NCI-H226 (cell line): Measurements from ENCODE around the gene GPR65.
A peak's percentile ranks its signal among the peaks of the same experiment; 100 is the strongest.

Experiments
- DNase-seq: peaks from one replicate; pipeline ENCODE4 v3.0.0-alpha.2; 2015

The GPR65 gene, protein sequence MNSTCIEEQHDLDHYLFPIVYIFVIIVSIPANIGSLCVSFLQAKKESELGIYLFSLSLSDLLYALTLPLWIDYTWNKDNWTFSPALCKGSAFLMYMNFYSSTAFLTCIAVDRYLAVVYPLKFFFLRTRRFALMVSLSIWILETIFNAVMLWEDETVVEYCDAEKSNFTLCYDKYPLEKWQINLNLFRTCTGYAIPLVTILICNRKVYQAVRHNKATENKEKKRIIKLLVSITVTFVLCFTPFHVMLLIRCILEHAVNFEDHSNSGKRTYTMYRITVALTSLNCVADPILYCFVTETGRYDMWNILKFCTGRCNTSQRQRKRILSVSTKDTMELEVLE

DNA sequence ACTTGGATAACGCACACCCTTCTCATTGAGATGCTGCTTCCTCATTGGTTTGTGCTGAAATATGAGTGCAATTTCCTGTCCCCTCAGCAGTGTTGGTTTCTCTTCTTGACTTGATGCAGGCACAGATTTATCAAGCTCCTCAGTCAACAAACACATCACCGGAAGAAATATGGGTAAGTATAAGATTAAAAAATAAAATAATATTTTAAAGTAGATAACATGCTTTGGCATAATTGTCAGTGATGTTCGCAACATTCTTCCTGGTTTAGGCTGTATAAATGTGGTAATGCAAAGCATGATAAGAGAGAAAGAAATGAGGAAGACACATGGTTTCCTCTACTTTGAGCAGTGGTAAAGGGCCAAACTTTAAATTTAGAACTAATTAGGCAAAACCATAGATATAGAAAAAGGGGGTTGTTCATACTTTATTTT lies at the start of gene GPR65:
Gene GPR65, plus strand, starts transcription at position 86 of the 432 bp plus-strand sequence. CDS start 5,713 bp downstream, outside the sequence.
- no peak for DNase-seq

DNA sequence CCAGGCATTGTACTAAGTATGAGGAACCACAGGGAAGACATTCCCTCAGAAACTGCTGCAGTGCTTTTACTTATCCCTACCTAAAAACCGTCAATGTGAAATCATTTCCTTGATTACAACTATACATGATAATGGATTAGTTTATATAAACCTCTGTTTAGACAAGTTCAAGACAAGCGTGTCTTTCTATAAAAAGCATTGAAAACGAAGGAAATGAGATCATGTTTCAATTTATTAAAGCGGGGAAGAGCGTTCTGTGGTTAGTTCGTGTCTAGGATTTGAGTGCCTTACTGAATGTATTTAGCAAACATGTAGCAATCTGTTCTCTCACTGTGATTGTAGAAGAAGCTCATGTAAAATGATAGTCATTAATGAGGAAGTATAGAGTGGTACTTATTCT lies 49.4 kb upstream of the GPR65 start:
- DNase-seq = no peak

DNA sequence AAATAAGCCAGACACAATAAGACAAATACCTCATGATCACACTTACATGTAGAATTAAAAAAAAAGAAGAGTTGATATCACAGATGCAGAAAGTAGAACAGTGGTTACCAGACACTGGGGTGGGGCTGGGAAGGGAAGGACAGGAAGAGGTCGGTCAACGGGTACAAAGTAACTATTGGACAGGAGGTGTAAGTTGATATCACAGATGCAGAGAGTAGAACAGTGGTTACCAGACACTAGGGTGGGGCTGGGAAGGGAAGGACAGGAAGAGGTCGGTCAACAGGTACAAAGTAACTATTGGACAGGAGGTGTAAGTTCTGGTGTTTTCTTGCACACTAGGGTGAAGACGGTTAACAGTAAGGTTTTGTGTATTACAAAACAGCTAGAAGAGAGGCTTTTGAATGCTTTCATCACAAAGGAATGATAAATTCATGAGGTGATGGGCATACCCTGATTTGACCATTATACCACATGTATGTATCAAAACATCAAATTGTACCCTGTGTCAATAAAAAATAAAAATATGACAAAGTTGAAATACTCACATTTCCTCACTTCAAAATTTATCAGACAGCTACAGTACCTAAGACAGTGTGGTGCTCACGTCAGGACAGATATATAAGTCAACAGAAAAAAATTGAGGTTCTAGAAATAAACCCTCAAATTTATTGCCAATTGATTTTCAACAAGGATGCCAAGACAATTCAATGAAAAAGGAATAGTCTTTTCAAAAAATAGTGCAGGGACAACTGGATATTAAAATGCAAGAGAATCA lies 44.7 kb upstream of the GPR65 start:
- no peak for DNase-seq

DNA sequence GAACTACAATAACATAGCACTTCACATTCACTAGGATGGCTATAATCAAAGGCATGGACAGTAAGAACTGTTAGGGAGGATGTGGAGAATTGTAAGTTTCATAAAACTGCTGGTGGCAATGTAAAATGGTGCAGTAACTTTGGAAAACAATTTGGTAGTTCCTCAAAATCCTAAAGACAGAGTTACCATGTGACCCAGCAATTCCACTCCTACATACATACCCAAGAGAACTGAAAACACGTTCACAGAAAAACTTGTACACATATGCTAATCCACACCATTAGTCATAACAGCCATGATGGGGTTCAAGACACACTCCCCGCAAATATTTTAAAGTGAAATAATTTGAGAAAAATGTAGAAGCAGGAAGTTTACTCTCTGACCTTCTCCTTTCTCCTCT lies 43.7 kb upstream of the GPR65 start:
- DNase-seq = no peak

DNA sequence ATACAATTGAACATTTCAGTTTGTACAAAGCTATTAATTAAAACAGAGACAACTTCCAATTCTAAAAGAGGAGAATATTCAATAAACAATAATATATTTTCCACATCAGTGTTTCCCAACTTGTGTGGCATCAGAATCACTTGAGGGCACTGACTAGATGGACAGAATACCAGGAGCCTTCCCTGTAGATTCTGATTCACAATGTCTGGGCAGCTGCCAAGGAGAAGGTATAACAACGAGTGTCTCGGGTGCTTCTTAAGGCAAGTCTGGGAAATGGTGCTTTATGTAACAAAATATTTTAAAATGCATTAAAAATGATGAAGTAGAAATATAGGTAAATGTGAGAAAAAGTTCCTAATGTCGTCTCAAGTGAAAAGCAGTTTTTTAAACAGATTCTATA lies 38.1 kb upstream of the GPR65 start:
- peak; percentile 32 for DNase-seq

DNA sequence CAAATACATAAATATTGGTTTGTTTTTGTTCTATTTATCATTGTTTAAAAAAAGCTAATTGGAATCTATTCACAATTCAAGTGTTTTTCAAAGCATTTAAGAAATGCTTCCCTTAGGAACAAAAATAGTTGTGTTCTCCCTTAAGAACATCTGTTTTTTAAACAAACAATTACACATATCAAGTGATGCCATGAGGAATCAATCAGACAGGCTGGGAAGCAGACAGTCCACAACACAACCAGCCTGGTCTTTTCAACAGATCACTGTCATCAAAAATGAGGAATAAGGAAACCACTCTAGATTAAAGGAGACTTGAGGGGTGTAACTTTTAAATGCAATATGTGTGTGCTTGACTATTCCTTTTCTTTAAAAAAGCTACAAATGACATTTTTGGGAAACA lies 37.4 kb upstream of the GPR65 start:
- DNase-seq = no peak

DNA sequence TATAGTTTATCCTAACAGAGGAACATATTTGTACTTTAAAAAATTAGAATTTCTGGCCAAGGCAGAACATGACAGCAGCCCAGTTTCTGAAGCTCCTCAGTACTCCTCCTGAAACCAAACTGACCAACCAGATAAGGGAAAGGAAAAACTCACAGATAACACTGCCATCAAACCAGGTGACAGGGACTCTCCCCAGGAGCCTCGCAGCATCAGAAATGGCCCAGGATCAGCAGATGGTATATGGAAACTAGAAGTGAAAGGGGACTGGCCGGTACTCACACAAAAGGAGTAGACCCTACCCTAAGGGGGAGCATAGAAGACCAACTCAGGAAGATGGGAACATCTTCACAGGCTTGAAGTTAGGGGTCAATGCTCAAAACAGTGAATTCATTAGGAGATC lies 33.9 kb upstream of the GPR65 start:
- DNase-seq = no peak

DNA sequence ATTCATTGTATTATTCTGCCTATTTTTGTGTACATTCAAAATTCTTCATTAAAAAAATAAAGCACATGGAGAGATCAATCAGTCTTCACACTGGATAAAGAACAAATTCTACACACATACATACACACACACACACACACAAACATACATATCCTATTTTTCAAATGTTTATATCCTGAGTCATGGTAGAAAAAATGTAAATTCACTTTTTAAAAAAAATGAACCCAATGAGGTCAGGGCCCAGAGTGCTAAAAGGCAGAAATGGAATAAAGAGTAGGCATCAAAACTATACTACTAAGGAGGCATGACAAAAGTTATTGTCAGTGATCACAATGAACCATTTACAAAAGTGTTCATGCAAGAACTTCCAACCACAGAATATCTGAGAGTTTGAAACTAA lies 29.3 kb upstream of the GPR65 start:
- DNase-seq = no peak

DNA sequence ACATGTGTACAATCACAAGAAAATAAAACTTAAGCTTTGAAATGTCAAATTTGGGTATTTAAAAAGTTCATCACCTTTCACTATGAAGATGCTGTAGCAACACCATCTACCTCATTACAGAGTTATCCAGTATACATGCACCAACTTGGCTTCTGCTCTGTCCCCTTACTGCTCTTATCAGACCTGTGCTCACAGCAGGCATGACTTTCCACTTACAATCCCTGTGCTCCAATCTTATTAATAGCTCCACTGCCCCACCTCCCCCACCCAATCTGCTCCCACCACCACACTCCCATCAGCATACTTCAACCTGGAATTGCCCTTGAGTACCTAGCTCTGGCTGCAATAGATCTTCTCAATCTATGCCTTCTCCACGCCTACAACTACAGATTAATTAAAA lies 25.2 kb upstream of the GPR65 start:
- DNase-seq = no peak

DNA sequence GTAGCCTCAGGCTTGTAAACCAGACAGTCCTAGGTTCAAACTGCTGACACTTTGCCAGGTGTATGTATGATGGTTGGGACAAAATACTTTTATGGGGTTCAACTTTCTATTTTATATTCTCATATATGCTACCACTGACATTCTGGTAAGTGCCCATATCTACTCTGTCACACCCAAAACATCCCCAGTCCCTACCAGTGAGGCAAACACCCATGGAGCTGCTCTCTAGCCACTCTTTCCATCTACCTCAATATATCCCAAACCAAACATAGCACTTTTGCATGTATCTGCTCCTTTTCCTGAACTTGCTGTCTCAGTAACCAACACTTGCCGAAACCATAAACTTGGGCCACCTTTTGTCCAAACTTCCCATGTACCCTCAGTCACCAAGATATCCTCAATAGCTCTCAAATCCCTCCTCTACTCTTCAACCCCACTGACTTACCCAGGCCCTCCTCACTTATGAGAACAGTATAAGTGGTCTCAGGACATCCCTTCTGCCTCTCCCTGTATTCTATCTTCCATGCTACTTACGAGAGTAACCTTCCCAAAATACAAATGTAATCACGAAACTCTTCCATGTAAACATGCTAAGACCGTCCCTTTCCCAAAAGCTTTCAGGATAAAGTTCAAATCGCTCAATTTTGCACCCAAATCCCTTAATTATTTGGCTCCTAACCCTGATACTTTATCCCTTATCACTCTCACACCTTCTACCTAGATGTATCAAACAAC lies 15.5 kb upstream of the GPR65 start:
- no peak for DNase-seq

DNA sequence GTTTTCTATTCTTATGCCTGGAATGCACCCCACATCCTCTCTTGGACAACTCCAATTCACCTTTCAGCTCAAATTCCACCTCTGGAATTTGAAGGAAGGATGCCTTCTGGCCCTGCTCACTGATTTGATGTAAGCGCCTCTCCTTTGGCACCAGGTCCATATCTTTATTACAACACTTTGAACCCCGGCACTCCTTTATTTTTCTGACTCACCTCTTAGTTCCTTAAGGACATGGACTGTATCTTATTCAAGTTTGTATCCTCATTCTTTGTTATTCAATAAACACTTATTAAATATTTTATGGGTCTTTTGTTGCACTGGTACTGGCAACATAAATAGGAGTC lies 15.0 kb upstream of the GPR65 start:
- DNase-seq = peak; percentile 79

DNA sequence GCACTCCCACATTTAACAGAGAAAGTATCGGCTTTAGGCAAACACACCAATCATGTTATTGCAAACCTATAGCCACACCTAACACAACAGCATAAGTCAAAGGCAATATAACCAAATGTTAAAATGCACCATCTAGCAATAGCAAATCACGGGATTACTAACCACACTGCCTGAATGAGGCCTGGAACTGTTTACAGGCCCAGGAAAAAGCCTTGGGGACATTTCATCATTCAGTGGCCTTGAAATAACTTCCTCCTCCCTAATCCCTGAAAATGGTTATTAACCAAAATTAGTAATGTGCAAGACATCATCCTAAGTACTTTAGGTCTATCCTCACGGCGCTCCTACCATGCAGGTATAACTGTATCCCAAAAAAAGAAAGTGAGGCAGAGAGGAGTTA lies 14.3 kb upstream of the GPR65 start:
- no peak for DNase-seq

DNA sequence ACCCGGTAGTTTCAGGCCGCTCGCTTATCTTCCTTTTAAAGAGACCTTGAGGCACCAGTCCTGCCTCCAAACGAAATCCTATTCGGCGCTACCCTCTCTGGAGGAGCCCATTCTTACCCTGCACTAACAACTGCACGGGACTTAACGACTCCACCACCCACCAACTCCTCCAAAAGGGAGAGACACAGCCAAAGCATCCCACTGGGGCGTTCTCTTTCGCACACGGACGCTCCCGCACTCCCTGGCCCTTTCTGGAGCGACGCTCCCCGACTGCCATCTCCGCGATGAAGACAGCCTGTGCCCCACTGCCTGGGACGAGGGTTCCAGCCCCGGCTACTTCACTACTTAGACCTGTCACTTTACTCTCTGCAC lies 12.6 kb upstream of the GPR65 start:
- DNase-seq = no peak

DNA sequence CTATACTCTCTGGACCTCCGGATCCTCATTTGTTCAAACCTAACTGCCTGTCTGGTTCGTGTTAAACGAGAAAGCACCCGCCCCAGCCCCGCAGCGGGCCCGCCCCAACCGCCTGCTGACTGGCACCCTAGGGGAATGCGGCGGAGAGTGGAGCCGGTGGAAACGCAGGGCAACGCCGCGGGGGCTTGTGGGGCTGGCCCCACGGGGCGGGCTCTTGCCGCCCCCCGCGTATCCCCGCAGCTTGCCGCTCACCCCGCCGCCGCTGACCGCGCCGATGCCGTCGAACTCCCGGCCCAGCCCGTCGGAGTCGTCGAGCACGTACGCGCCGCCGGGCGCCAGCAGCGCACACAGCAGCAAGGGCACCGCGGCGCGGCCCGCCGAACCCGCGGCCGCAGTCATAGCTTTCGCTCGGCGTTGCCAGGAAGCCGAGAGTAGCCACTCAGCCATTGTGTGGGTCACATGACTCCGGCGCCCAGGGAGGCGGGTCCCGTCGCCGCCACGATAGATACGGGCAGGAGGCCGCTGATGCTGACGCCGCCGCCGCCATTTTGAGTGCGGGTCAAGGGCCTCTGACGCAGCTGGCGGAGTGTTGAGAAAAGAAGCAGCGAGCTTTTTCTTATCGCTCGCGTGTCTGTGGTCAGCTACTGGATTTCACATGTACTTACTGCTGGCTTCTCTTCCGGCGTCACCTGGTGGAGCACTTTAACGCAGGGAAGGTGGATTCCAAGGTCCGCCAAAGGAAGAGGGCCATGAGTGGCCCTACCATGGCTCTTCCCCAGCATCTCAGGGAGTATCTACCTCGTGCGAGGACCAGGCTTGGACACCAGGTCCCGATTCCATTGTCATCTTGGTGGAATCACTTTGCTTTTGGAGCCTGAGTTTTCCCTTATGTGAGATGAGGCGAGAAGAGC lies 12.0 kb upstream of the GPR65 start, which contains the start of gene GALC:
Gene GALC, minus strand, starts transcription at position 465 of the 911 bp plus-strand sequence. Its CDS starts 18 bp downstream, at position 447.
- peak; percentile 68 for DNase-seq

DNA sequence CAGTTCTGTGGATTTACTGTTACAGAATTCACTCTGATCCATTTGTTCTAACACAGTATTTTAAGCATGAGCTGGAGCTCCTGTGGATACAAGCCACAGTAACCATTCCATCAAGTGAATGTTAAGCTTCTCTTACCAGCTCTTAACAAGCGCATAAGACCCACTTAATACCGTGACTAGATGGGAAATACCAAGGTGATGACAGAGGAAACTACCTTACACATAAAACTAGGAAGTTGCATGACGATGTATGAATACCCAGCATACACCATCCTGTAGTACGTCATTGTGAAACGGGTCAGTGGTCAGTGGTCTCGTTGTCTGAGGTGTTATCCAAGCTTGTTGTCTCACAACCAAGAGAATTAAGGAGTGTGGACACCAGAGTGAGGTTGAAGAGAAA lies 10.0 kb upstream of the GPR65 start:
- no peak for DNase-seq

DNA sequence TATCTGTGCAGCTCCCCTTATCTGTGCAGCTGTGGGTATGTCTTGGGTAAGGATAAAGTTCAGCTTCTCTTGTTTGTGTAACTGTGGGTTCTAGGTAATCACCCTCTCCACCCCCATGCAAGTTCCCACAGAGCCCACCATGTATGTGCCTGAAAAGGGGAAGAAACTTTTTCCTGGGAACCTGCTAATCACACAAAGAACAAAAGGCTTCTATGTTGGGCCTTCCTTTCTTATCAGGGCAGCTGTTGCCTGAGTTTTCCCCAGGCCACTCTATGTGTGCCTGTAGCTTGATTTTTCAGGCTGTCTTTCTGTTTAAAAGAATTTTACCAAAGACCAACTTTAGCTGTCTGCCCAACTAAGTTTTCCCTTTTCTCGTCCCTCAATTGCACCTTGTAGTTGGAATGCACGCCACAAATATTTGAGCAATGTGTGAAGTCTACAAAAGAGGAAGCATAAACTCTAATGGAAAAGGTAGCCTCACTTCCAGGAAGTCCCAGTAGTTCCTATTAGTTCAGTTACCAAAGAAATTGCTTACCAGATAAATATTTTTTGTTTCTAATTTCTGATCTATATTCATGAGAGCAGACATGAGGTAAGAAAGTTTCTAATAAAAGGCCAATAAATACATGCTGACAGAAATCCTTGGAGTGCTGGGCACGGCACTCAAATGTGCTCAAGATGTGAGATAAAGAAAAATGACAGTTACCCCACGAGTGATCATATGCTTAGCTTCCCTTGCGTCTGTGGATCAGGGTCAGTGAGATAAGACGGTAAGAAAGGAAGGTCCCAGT lies 9.2 kb upstream of the GPR65 start:
- no peak for DNase-seq

DNA sequence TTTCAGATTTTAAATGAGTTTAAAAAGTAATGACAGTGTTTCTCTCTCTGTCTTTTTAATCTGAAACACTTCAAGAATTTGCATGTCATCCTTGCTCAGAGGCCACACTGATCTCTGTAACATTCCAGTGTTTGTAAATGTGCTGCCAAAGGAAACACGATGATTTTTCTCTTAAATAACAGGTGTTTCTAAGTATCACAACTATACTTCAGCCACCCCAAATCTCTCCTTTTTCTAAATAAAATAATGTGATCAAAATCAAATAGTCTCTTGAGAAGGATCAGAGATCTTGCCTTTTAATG lies 8.7 kb upstream of the GPR65 start:
- DNase-seq = no peak

DNA sequence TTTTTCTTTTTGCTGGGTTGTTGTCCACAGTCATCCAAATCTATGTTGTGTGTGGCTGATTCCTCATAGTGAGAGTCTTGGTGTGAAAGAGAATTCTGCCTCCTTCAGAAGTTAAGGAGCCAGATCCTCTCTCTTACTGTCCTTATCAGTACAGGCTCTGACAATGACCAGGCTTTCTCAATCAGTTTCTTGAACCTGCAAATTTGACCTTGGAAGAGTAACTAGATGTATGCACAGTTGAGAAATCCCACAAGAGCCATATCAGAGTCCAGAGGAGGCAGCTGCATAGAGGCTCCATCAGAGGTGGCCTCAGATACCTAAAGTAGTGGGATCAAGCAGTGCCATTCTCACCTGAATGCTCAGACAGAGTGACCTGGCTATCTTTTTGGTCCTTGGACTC lies 6.5 kb upstream of the GPR65 start:
- DNase-seq = no peak

DNA sequence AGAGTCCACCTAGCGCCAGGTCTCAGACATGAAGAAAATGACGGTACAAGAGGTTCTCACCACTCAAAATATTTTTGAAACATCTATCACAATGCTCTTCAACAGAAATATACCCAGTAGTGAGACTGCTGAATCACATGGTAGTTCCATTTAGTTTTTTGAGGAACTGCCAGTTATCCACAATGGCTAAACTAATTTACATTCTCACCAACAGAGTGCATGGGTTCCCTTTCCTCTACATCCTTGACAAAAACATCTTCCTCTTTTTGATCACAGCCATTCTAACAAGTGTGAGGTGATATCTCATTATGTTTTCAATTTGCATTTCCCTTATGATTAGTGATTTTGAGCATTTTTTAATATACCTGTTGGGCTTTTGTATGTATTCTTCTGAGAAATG lies 5.7 kb upstream of the GPR65 start:
- no peak for DNase-seq

DNA sequence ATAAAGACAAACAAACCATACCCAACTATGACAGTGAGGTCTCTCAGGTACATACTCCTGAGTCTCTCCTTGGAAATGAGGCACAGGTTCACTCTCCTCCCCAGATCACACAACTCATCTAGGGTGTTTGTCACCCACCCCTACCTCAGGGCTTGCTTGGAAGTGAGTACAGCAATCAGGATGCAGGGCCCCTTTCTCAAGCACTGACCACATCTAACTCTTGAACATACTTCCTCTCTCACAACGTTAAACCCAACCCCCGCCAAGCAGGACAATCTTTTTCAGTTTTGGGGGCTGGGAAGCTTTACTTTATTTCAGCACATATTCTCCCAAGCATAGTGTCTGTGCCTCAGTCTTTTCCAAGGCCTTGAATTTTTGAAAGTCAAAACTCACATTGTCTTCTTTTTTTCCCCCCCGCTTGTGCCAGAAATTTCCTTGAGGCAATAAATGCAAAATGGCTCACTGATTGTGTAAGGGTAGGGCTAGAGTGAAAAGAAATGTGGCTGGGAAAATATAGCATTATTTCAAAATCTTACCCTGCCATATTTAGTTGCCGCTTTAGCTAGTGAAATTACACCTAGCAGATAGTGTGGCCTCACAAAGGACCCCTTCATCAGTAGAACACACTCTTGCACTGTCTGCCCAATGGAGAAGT lies 2.4 kb upstream of the GPR65 start:
- no peak for DNase-seq

DNA sequence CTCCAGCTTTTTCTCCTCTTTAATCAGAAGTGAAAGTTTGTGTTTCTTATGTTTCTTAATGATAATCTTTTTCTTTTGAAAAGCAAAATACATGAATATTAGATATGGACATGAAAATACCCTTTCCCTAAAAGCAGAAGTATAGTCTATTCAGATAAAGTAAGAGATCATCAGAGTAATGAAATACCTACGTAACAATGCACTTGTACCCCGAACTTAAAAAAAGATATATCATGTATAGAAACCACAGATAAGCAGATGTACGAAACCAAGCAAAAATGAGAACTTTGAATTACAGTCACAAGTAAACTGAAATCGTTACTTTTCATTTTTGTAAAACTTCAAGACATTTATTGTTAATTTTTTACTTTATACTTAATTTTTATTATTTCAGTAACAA lies 1.5 kb upstream of the GPR65 start:
- no peak for DNase-seq
